Measurements from ENCODE around the gene PDP2. TPM values are rescaled to one million over a fixed set of nuclear protein-coding genes. Genes with fewer than 3 reads are reported as not detected.
"Not testable (repeated sequence)": the region's sequence is repeated elsewhere in the genome, so short reads cannot be mapped to it uniquely, and the experiment has no call there.

Gene PDP2
- total RNA-seq, 4 donors from 2014 or later = 2.2 to 5.2 (median 4.1) TPM

- Histone ChIP-seq H3K4me3 (no peak overlapping the region), H3K27ac (no peak overlapping the region), H3K36me3 (no peaks in the 10 kb centered on the region), H3K27me3 (no peaks in the 10 kb centered on the region), H3K4me1 (no peaks in the 10 kb centered on the region), H3K9me3 (no peaks in the 10 kb centered on the region)
- in situ Hi-C loops (cut with MboI; ENCODE audit: low sequenced_read_pairs in 4 of 4) = loop anchor here (10.0 to 25.0 kb wide), 4 partner anchors 251 to 459 kb away; partner anchors contain the start of gene CMTM3 (in 1 of the 4)
- no peak for ATAC-seq
- DNase-seq = no peak
- intact Hi-C loops (cut with DNase I; ENCODE audit: low total_unique reads) = no loop called here
- TF ChIP-seq POLR2A (IDR thresholded peaks at IDR 0.05) (no peak), CTCF (IDR thresholded peaks at IDR 0.05 in 4 of 5, conservative IDR thresholded peaks at IDR 0.05 in 1 of 5) (no peak)
Observed at GRCh38 chr16:66863707-66864106, 16.6 kb upstream of the PDP2 start.

GRCh38 chr16:66869424-66869823 lies 10.9 kb upstream of the PDP2 start:
- Histone ChIP-seq H3K27me3 (no peaks in the 10 kb centered on the region), H3K4me3 (no peak overlapping the region), H3K36me3 (no peaks in the 10 kb centered on the region), H3K27ac (no peak overlapping the region), H3K9me3 (no peaks in the 10 kb centered on the region), H3K4me1 (peaks cover 0 to 6% of the 10 kb centered on the region in 2 donors)
- no peak for DNase-seq
- intact Hi-C loops (cut with DNase I; ENCODE audit: low total_unique reads) = no loop called here
- in situ Hi-C loops (cut with MboI; ENCODE audit: low sequenced_read_pairs in 4 of 4) = loop anchor here (5.0 to 25.0 kb wide), 6 partner anchors 37 to 465 kb away; partner anchors contain the start of genes CMTM3 (in 1 of the 4) and NAE1 (in 1 of the 4)
- no peak for ATAC-seq
- no peak for TF ChIP-seq CTCF (IDR thresholded peaks at IDR 0.05 in 4 of 5, conservative IDR thresholded peaks at IDR 0.05 in 1 of 5)
- no peak for TF ChIP-seq POLR2A (IDR thresholded peaks at IDR 0.05)

GRCh38 chr16:66871363-66871762 lies 9.0 kb upstream of the PDP2 start:
- not testable (repeated sequence) for H3K27me3 ChIP-seq, H3K9me3 ChIP-seq, H3K27ac ChIP-seq, DNase-seq, H3K36me3 ChIP-seq, H3K4me1 ChIP-seq, ATAC-seq, H3K4me3 ChIP-seq
- intact Hi-C loops (cut with DNase I; ENCODE audit: low total_unique reads) (loop anchor here (5.0 to 10.0 kb wide), 2 partner anchors 387 to 464 kb away; no protein-coding TSS in a partner anchor), in situ Hi-C loops (cut with MboI; ENCODE audit: low sequenced_read_pairs in 4 of 4) (loop anchor here in 2 of 4 donors (5.0 to 25.0 kb wide), 3 partner anchors 39 to 459 kb away; partner anchors contain the start of genes CMTM3 (in 1 of the 2) and NAE1 (in 1 of the 2))

- in situ Hi-C loops (cut with MboI; ENCODE audit: low sequenced_read_pairs in 4 of 4) = loop anchor here in 2 of 4 donors (5.0 to 25.0 kb wide), 3 partner anchors 40 to 460 kb away; partner anchors contain the start of genes CMTM3 (in 1 of the 2) and NAE1 (in 1 of the 2)
- TF ChIP-seq POLR2A (IDR thresholded peaks at IDR 0.05) (no peak), CTCF (IDR thresholded peaks at IDR 0.05 in 4 of 5, conservative IDR thresholded peaks at IDR 0.05 in 1 of 5) (no peak)
- Histone ChIP-seq H3K27me3 (no peaks in the 10 kb centered on the region), H3K9me3 (no peaks in the 10 kb centered on the region), H3K36me3 (no peaks in the 10 kb centered on the region), H3K4me1 (peaks cover 0 to 6% of the 10 kb centered on the region in 2 donors), H3K4me3 (no peak overlapping the region), H3K27ac (no peak overlapping the region)
- DNase-seq (no peak), ATAC-seq (no peak)
- intact Hi-C loops (cut with DNase I; ENCODE audit: low total_unique reads) = loop anchor here (5.0 to 10.0 kb wide), 2 partner anchors 387 to 465 kb away; no protein-coding TSS in a partner anchor
Observed at GRCh38 chr16:66871840-66872239, 8.5 kb upstream of the PDP2 start.

GRCh38 chr16:66872559-66872942 lies 7.8 kb upstream of the PDP2 start:
- Histone ChIP-seq H3K4me3 (peak overlapping the region in 2 of 4 donors; percentile 35 to 55), H3K9me3 (no peaks in the 10 kb centered on the region), H3K36me3 (no peaks in the 10 kb centered on the region), H3K27me3 (no peaks in the 10 kb centered on the region), H3K27ac (no peak overlapping the region), H3K4me1 (peaks cover 0 to 6% of the 10 kb centered on the region in 2 donors)
- DNase-seq = no peak
- TF ChIP-seq CTCF (IDR thresholded peaks at IDR 0.05 in 4 of 5, conservative IDR thresholded peaks at IDR 0.05 in 1 of 5) = no peak
- TF ChIP-seq POLR2A (IDR thresholded peaks at IDR 0.05) = no peak
- intact Hi-C loops (cut with DNase I; ENCODE audit: low total_unique reads) = loop anchor here (5.0 to 10.0 kb wide), 2 partner anchors 388 to 465 kb away; no protein-coding TSS in a partner anchor
- in situ Hi-C loops (cut with MboI; ENCODE audit: low sequenced_read_pairs in 4 of 4) = loop anchor here in 2 of 4 donors (5.0 to 25.0 kb wide), 3 partner anchors 40 to 460 kb away; partner anchors contain the start of genes CMTM3 (in 1 of the 2) and NAE1 (in 1 of the 2)
- ATAC-seq = no peak
